HCT116 (cell line): ENCODE data around the gene WDR72. TPM values are rescaled to one million over a fixed set of nuclear protein-coding genes. Genes with fewer than 3 reads are reported as not detected.

Source experiments
- ATAC-seq: fragments of 200-7000 bp; cut with Tn5 transposase; 2 replicates; pipeline ENCODE4 v1.9.1; 2020; ENCODE audit warnings: mild to moderate bottlenecking, moderate library complexity
- BruUV-seq: library from RNA; stranded (reverse); fragments of 400-500 nt; replicated peaks from 2 replicates; lab custom pipeline; 2021; lab: Mats Ljungman, UMichigan
- CTCF ChIA-PET: fragments of 300-600 bp; sonication (Branson Sonifier 250); formaldehyde crosslinking; loops from one replicate; lab custom pipeline; 2021; ENCODE audit warnings: antibody characterized with exemption; lab: Charles Lee
- POLR2A ChIA-PET: fragments of 300-600, 350-600 bp; sonication (Branson Sonifier 250); formaldehyde crosslinking; loops from one replicate; lab custom pipeline; 2021; ENCODE audit warnings: antibody characterized with exemption; lab: Charles Lee
- RAD21 ChIA-PET, 2 experiments: fragments of 300-600 bp; sonication (Branson Sonifier 250); formaldehyde crosslinking; loops; one replicate each; lab custom pipeline; 2023; ENCODE audit warnings: low total read pairs in 2 of 2; ENCODE audit not compliant: uncharacterized antibody in 2 of 2, unreplicated experiment in 2 of 2, low non-redundant PET in 1 of 2; lab: Charles Lee
- DNase-seq: peaks from one replicate; pipeline ENCODE4 v3.0.0-alpha.2; 2010; ENCODE audit warnings: low read depth, low spot score
- H2AFZ ChIP-seq: fragments of 200-600 bp; shearing (Covaris generic), sonication (generic); 2 replicates; pipeline ENCODE4 v1.6.1; 2017; ENCODE audit warnings: low read depth, mixed run types, mixed read lengths, antibody characterized with exemption, low read length; ENCODE audit not compliant: poor library complexity, severe bottlenecking
- H3K27ac ChIP-seq: 2 replicates; pipeline ENCODE4 v1.5.1; 2012; ENCODE audit warnings: low read depth, low read length
- H3K27me3 ChIP-seq: fragments of 200-600 bp; sonication (generic); 2 replicates; pipeline ENCODE4 v1.6.1; 2016; ENCODE audit warnings: mixed run types, low read length, mixed read lengths; ENCODE audit not compliant: insufficient read depth
- H3K36me3 ChIP-seq, 2 experiments: fragments of 200-500 bp in 1 of 2; fragments of 200-600 bp in 1 of 2; sonication (Bioruptor generic) in 1 of 2; sonication (generic) in 1 of 2; 2 replicates each; pipeline versions ENCODE4 v1.5.1 to v1.6.1; 2014 to 2016; ENCODE audit warnings: low read length in 2 of 2, inconsistent platforms in 1 of 2, mixed read lengths in 1 of 2, mixed run types in 1 of 2; ENCODE audit not compliant: insufficient read depth in 2 of 2, control insufficient read depth in 1 of 2
- H3K4me1 ChIP-seq, 2 experiments: fragments of 200-600 bp in 1 of 2; sonication (generic) in 1 of 2; 2 replicates each; pipeline versions ENCODE4 v1.5.1 to v1.6.1; 2012 to 2017; ENCODE audit warnings: low read length in 2 of 2, inconsistent platforms in 1 of 2, mild to moderate bottlenecking in 1 of 2, mixed read lengths in 1 of 2, mixed run types in 1 of 2, moderate library complexity in 1 of 2; ENCODE audit not compliant: insufficient read depth in 2 of 2, control insufficient read depth in 1 of 2
- H3K4me2 ChIP-seq: fragments of 200-600 bp; sonication (generic); 2 replicates; pipeline ENCODE4 v1.6.1; 2017; ENCODE audit warnings: mixed run types, low read length, mixed read lengths
- H3K4me3 ChIP-seq, 2 experiments: fragments of 200-600 bp in 1 of 2; sonication (generic) in 1 of 2; replicated peaks in 1 of 2; 2 replicates each; pipeline ENCODE4 v1.5.1; 2011 to 2016; ENCODE audit warnings: low read length in 2 of 2, control low read depth in 1 of 2, low read depth in 1 of 2, mild to moderate bottlenecking in 1 of 2, mixed read lengths in 1 of 2, mixed run types in 1 of 2
- H3K79me2 ChIP-seq: fragments of 200-600 bp; sonication (generic); 2 replicates; pipeline ENCODE4 v1.6.1; 2017; ENCODE audit warnings: mild to moderate bottlenecking, mixed run types, low read length, moderate library complexity, mixed read lengths; ENCODE audit not compliant: insufficient read depth
- H3K9ac ChIP-seq: fragments of 200-600 bp; sonication (generic); 2 replicates; pipeline ENCODE4 v1.6.1; 2016; ENCODE audit warnings: low read length, mixed read lengths
- H3K9me2 ChIP-seq: fragments of 200-600 bp; sonication (generic), shearing (Covaris generic); 2 replicates; pipeline ENCODE4 v1.6.1; 2017; ENCODE audit warnings: mixed run types, mild to moderate bottlenecking, moderate library complexity; ENCODE audit not compliant: insufficient read depth
- H3K9me3 ChIP-seq, 2 experiments: fragments of 200-500 bp in 1 of 2; fragments of 200-600 bp in 1 of 2; sonication (Bioruptor generic) in 1 of 2; sonication (generic) in 1 of 2; 2 replicates each; pipeline ENCODE4 v1.6.1; 2014 to 2017; ENCODE audit warnings: low read length in 2 of 2, mixed read lengths in 2 of 2, inconsistent platforms in 1 of 2, low read depth in 1 of 2, mild to moderate bottlenecking in 1 of 2, mixed run types in 1 of 2, moderate library complexity in 1 of 2; ENCODE audit not compliant: control insufficient read depth in 1 of 2, insufficient read depth in 1 of 2
- H4K20me1 ChIP-seq: fragments of 200-600 bp; sonication (generic), shearing (Covaris generic); 2 replicates; pipeline ENCODE4 v1.6.1; 2017; ENCODE audit warnings: mixed run types, mild to moderate bottlenecking, moderate library complexity; ENCODE audit not compliant: insufficient read depth
- CBX3 ChIP-seq: IDR thresholded peaks from 2 replicates; pipeline ENCODE4 v1.6.1; 2012; ENCODE audit warnings: low read depth
- CEBPB ChIP-seq: IDR thresholded peaks from 2 replicates; pipeline ENCODE4 v1.6.1; 2012; ENCODE audit warnings: low read depth
- EGR1 ChIP-seq: IDR thresholded peaks from 2 replicates; pipeline ENCODE4 v1.6.1; 2012; ENCODE audit warnings: low read depth
- ELF1 ChIP-seq: IDR thresholded peaks from 2 replicates; pipeline ENCODE4 v1.6.1; 2012; ENCODE audit warnings: low read depth, borderline replicate concordance
- EZH2 ChIP-seq: fragments of 200-600 bp; sonication (generic); IDR thresholded peaks from 2 replicates; pipeline ENCODE4 v1.6.1; 2017; ENCODE audit warnings: antibody characterized with exemption, mixed run types
- POLR2AphosphoS5 ChIP-seq: IDR thresholded peaks from 2 replicates; pipeline ENCODE4 v1.6.1; 2011; ENCODE audit warnings: mild to moderate bottlenecking, low read depth, low read length, moderate library complexity
- SIN3A ChIP-seq: IDR thresholded peaks from 2 replicates; pipeline ENCODE4 v1.6.1; 2012; ENCODE audit warnings: low read depth
- SP1 ChIP-seq: IDR thresholded peaks from 2 replicates; pipeline ENCODE4 v1.6.1; 2012; ENCODE audit warnings: low read depth
- TCF7L2 ChIP-seq: IDR thresholded peaks from 2 replicates; pipeline ENCODE4 v1.7.0; 2011; ENCODE audit warnings: borderline replicate concordance, inconsistent platforms; ENCODE audit not compliant: insufficient read depth, insufficient read length; ENCODE audit errors: extremely low read depth
- YY1 ChIP-seq: IDR thresholded peaks from 2 replicates; pipeline ENCODE4 v1.6.1; 2011; ENCODE audit warnings: low read length, low read depth, moderate library complexity, mild to moderate bottlenecking; ENCODE audit not compliant: insufficient replicate concordance; ENCODE audit errors: extremely low read depth
- intact Hi-C: fragments of 100-400 bp; cut with micrococcal nuclease; formaldehyde crosslinking; loops from 2 replicates; pipeline ENCODE4 v1.10.0; 2022
- total RNA-seq: library from RNA; stranded (reverse); gene quantifications from one replicate; pipeline ENCODE4 v1.2.1, GENCODE V29; 2021; ENCODE audit not compliant: unreplicated experiment
- TF ChIP-seq, protein P1 (sequence below): IDR thresholded peaks from 2 replicates; pipeline ENCODE4 v1.6.1; 2012
- TF ChIP-seq, protein P2 (sequence below): IDR thresholded peaks from 2 replicates; pipeline ENCODE4 v1.6.1; 2011; ENCODE audit warnings: mild to moderate bottlenecking, low read length, moderate library complexity; ENCODE audit not compliant: insufficient replicate concordance; ENCODE audit errors: extremely low read depth
- TF ChIP-seq, protein P3 (sequence below), 3 experiments: fragments of 200-600 bp in 1 of 3; sonication (generic) in 1 of 3; IDR thresholded peaks in 2 of 3; conservative IDR thresholded peaks in 1 of 3; 2 replicates each; pipeline ENCODE4 v1.5.1; 2012 to 2017; ENCODE audit warnings: low read depth in 2 of 3, low read length in 2 of 3, antibody characterized with exemption in 1 of 3, borderline replicate concordance in 1 of 3, control low read depth in 1 of 3, mild to moderate bottlenecking in 1 of 3, mixed read lengths in 1 of 3, mixed run types in 1 of 3, moderate library complexity in 1 of 3; ENCODE audit not compliant: insufficient read depth in 1 of 3

WDR72 gene
- total RNA-seq, 1 experiment from 2014 or later, result 5.8 TPM

DNA sequence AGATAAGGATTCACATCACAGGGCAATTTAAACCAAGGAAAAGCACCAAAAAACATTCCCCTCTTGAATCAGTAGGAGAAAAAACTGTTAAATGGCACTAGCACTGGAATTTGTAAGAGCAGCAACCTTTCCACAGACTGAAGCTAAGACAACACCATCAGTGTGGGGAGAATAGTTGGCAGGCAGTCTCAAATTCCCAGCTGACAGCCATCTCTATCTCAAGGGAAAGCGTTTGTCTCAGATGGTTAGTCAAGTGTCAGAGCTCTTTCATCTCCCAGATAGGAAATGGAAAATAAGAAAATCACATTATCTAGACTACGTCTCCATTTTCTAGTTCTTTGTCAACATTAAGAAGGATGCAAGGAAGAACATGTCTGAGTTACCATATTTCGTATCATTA is 228.7 kb downstream of the WDR72 start:
- DNase-seq, result no peak
- no peak overlapping the region for H3K4me3 ChIP-seq
- no TSS peak for BruUV-seq

More for the DNA sequence above, 228.7 kb downstream of the WDR72 start:
- Histone ChIP-seq H3K4me1 (no peaks in the 10 kb centered on the region), H3K79me2 (no peaks in the 10 kb centered on the region), H3K9ac (no peak overlapping the region), H2AFZ (no peak overlapping the region), H4K20me1 (no peaks in the 10 kb centered on the region), H3K9me2 (no peaks in the 10 kb centered on the region), H3K27ac (no peak overlapping the region), H3K9me3 (no peaks in the 10 kb centered on the region), H3K27me3 (no peaks in the 10 kb centered on the region), H3K4me2 (no peak overlapping the region), H3K36me3 (no peaks in the 10 kb centered on the region)
- intact Hi-C loops, result no loop called here
- ChIA-PET POLR2A (no interaction called here), RAD21 (no interaction called here), CTCF (no interaction called here)
- no peak for ATAC-seq
- TF ChIP-seq CBX3 (no peak), CEBPB (no peak), SP1 (no peak), TCF7L2 (no peak), SIN3A (no peak), EZH2 (no peak), POLR2AphosphoS5 (no peak), ELF1 (no peak), EGR1 (no peak), YY1 (no peak)
- TF ChIP-seq, protein P1, sequence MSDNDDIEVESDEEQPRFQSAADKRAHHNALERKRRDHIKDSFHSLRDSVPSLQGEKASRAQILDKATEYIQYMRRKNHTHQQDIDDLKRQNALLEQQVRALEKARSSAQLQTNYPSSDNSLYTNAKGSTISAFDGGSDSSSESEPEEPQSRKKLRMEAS, result no peak
- TF ChIP-seq, protein P2, sequence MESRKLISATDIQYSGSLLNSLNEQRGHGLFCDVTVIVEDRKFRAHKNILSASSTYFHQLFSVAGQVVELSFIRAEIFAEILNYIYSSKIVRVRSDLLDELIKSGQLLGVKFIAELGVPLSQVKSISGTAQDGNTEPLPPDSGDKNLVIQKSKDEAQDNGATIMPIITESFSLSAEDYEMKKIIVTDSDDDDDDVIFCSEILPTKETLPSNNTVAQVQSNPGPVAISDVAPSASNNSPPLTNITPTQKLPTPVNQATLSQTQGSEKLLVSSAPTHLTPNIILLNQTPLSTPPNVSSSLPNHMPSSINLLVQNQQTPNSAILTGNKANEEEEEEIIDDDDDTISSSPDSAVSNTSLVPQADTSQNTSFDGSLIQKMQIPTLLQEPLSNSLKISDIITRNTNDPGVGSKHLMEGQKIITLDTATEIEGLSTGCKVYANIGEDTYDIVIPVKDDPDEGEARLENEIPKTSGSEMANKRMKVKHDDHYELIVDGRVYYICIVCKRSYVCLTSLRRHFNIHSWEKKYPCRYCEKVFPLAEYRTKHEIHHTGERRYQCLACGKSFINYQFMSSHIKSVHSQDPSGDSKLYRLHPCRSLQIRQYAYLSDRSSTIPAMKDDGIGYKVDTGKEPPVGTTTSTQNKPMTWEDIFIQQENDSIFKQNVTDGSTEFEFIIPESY, result no peak
- TF ChIP-seq, protein P3, sequence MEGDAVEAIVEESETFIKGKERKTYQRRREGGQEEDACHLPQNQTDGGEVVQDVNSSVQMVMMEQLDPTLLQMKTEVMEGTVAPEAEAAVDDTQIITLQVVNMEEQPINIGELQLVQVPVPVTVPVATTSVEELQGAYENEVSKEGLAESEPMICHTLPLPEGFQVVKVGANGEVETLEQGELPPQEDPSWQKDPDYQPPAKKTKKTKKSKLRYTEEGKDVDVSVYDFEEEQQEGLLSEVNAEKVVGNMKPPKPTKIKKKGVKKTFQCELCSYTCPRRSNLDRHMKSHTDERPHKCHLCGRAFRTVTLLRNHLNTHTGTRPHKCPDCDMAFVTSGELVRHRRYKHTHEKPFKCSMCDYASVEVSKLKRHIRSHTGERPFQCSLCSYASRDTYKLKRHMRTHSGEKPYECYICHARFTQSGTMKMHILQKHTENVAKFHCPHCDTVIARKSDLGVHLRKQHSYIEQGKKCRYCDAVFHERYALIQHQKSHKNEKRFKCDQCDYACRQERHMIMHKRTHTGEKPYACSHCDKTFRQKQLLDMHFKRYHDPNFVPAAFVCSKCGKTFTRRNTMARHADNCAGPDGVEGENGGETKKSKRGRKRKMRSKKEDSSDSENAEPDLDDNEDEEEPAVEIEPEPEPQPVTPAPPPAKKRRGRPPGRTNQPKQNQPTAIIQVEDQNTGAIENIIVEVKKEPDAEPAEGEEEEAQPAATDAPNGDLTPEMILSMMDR (IDR thresholded peaks at IDR 0.05 in 2 of 3, conservative IDR thresholded peaks at IDR 0.05 in 1 of 3; ENCODE audit: borderline replicate concordance in 1 of 3, insufficient read depth in 1 of 3, low read depth in 2 of 3, low read length in 2 of 3), result no peak
